Right kidney (tissue), 1 donor: ENCODE results near the gene EVI5.
"Not testable (repeated sequence)": the region's sequence is repeated elsewhere in the genome, so short reads cannot be mapped to it uniquely, and the experiment has no call there.

Experiments
- DNase-seq: peaks from one replicate; pipeline ENCODE4 v3.0.0-alpha.2; 2016

The EVI5 gene

GRCh38 chr1:92748138-92748537 lies 36.8 kb downstream of the EVI5 start:
- no peak for DNase-seq

GRCh38 chr1:92747735-92748134 lies 37.2 kb downstream of the EVI5 start:
- DNase-seq = no peak

- DNase-seq = not testable (repeated sequence)
These were observed 38.7 kb downstream of the EVI5 start for GRCh38 chr1:92746255-92746654.

GRCh38 chr1:92743221-92743620 lies 41.7 kb downstream of the EVI5 start:
- no peak for DNase-seq

- no peak for DNase-seq
These were observed 45.0 kb downstream of the EVI5 start for GRCh38 chr1:92739669-92740524.

- DNase-seq = no peak
These were observed 48.5 kb downstream of the EVI5 start for GRCh38 chr1:92736395-92736794.

GRCh38 chr1:92730476-92730875 lies 54.4 kb downstream of the EVI5 start:
- DNase-seq = no peak

- no peak for DNase-seq
These were observed 56.2 kb downstream of the EVI5 start for GRCh38 chr1:92728697-92729096.

GRCh38 chr1:92723713-92724112 lies 61.2 kb downstream of the EVI5 start:
- DNase-seq = not testable (repeated sequence)

- no peak for DNase-seq
These were observed 63.0 kb downstream of the EVI5 start for GRCh38 chr1:92721886-92722285.

- DNase-seq = not testable (repeated sequence)
These were observed 63.8 kb downstream of the EVI5 start for GRCh38 chr1:92721157-92721556.

GRCh38 chr1:92715476-92715951 lies 69.4 kb downstream of the EVI5 start:
- DNase-seq = not testable (repeated sequence)

- no peak for DNase-seq
These were observed 71.0 kb downstream of the EVI5 start for GRCh38 chr1:92713939-92714338.

GRCh38 chr1:92711473-92712165 lies 73.3 kb downstream of the EVI5 start:
- no peak for DNase-seq

GRCh38 chr1:92709738-92710137 lies 75.2 kb downstream of the EVI5 start:
- no peak for DNase-seq

GRCh38 chr1:92708368-92708950 lies 76.4 kb downstream of the EVI5 start:
- DNase-seq = no peak

GRCh38 chr1:92707709-92708108 lies 77.2 kb downstream of the EVI5 start:
- DNase-seq = no peak

GRCh38 chr1:92707292-92707691 lies 77.6 kb downstream of the EVI5 start:
- DNase-seq = no peak

- DNase-seq = no peak
These were observed 79.5 kb downstream of the EVI5 start for GRCh38 chr1:92705446-92705845.

- DNase-seq = no peak
These were observed 83.8 kb downstream of the EVI5 start for GRCh38 chr1:92701147-92701546.

- DNase-seq = no peak
These were observed 86.0 kb downstream of the EVI5 start for GRCh38 chr1:92698932-92699331.

- no peak for DNase-seq
These were observed 89.8 kb downstream of the EVI5 start for GRCh38 chr1:92695104-92695503.

GRCh38 chr1:92691925-92692324 lies 93.0 kb downstream of the EVI5 start:
- no peak for DNase-seq
